ENCODE data around the gene MEIS1.
"Not testable (repeated sequence)": the region's sequence is repeated elsewhere in the genome, so short reads cannot be mapped to it uniquely, and the experiment has no call there.

Gene MEIS1

GRCh38 chr2:66467718-66468117, 32.8 kb downstream of the MEIS1 start:
- no peak for DNase-seq (ENCODE audit: low spot score)

GRCh38 chr2:66469214-66469902, 34.4 kb downstream of the MEIS1 start:
- no peak for DNase-seq (ENCODE audit: low spot score)

GRCh38 chr2:66470199-66470598, 35.3 kb downstream of the MEIS1 start:
- DNase-seq (ENCODE audit: low spot score) = no peak

DNA sequence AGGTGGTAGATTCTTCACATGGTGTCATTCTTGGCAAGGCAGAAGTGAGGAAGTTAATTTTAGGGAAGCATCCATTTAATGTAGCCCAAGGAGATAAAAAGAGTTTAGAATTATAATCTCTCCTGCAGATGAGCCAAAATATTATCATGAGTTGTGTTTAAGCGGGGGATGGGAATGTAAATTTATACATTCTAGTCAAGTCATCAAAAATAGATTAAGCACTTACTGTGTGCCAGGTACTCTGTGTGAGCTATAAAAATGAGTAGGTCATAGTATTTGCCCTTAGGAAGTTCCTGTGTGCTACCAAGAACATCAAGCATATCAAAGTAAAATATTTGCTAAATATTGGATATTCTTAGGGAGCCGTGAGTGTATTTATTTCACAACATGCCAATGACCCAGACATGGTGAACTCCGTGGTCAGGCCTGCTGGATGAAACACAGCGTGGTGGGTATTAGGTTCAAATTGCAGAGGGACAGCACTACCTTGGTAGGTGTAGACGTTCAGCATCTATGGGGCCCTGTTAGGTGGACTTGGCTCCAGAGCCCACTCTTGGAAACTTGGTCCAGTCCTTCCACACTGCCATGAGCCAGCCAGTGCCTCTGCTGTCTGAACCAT, 37.4 kb downstream of the MEIS1 start:
- DNase-seq (ENCODE audit: low spot score) = no peak

DNA sequence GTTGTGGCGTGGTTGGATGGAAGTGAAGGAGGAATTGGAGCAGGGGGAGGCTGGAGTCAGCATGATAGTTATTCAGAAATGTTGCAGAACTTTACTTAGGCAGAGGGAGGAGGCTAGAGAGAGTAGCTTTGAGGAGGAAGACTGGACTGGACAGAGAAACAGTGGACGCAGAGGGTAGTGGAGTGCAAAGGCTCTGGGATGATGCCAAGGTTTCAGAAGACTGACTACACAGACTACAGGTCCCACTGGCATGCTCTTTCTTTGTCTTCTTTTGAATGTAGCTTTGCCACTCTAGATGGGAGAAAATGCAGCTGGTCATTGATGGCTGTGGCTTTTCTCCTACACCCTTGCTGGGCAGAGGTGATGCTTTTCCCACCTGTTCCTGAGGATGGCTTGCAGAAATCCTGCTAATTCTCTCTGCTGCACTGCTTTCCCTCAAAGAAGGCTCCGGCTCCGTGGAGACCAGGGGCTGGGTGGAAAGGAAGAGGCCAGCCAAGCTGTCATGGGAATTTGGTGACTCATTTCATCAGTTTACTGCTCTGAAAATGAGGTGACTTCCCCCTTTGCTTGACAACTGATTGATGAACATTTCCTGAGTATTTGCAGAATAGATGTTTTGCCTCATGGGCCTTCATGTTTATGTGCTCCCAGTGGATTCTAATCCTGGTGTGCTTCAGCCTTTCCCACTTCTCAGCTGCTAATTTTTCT, 42.4 kb downstream of the MEIS1 start:
- no peak for DNase-seq (ENCODE audit: low spot score)

GRCh38 chr2:66478299-66478698, 43.4 kb downstream of the MEIS1 start:
- DNase-seq (ENCODE audit: low spot score) = no peak

GRCh38 chr2:66478731-66479316, 43.9 kb downstream of the MEIS1 start:
- no peak for DNase-seq (ENCODE audit: low spot score)

DNA sequence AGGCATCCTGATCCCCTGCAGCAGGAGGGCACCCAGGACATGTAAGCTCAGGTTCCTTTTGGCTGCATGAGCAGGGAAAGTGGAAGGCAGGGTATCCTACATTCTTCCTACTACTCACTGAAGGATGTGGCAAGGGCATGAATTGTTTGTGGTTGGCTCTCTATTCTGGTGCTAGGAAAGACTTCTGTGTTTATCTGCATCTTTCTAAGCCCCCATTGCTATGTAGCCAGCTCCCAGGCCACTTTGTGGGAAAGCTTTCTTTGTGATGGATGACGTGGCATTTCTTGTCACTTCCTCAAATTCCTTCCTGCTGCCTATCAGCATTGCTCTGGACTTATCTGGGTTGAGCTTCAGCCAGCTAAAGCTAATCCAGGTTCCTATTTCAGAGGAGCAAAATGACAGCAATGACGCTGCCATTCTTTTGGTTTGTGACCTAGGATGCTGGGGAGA, 46.2 kb downstream of the MEIS1 start:
- peak; percentile 69 for DNase-seq (ENCODE audit: low spot score)

DNA sequence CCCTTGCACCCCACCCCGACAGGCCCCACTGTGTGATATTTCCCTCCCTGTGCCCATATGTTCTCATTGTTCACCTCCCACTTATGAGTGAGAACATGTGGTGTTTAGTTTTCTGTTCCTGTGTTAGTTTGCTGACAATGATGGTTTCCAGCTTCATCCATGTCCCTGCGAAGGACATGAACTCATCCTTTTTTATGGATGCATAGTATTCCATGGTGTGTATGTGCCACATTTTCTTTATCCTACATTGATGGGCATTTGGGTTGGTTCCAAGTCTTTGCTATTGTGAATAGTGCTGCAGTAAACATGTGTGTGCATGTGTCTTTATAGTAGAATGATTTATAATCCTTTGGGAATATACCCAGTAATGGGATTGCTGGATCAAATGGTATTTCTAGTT, 50.3 kb downstream of the MEIS1 start:
- not testable (repeated sequence) for DNase-seq (ENCODE audit: low spot score)

- DNase-seq (ENCODE audit: low spot score) = no peak
Measured at GRCh38 chr2:66488946-66489345, 54.0 kb downstream of the MEIS1 start.

GRCh38 chr2:66489436-66489835, 54.5 kb downstream of the MEIS1 start:
- DNase-seq (ENCODE audit: low spot score) = no peak

DNA sequence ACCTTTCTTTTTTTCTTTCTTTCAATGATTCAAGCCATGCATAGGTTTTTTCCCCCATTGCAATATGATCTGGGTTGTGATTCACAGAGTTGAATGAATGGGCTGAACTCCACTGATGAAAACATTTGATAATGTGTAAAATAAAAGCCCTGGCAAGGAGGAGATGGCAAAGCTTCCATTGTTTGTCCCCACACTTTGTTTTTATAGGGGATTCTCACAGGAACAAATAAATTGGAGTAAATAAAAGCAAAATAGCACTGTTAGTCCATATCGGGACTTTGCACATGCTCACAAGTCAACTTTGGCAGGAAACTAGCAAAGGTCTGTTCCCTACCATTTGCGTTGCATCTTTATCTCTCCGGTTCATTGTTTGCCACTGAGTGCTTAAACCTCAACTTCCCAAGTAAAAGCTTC, 55.7 kb downstream of the MEIS1 start:
- DNase-seq (ENCODE audit: low spot score) = no peak

GRCh38 chr2:66494708-66495107, 59.8 kb downstream of the MEIS1 start:
- DNase-seq (ENCODE audit: low spot score) = no peak

DNA sequence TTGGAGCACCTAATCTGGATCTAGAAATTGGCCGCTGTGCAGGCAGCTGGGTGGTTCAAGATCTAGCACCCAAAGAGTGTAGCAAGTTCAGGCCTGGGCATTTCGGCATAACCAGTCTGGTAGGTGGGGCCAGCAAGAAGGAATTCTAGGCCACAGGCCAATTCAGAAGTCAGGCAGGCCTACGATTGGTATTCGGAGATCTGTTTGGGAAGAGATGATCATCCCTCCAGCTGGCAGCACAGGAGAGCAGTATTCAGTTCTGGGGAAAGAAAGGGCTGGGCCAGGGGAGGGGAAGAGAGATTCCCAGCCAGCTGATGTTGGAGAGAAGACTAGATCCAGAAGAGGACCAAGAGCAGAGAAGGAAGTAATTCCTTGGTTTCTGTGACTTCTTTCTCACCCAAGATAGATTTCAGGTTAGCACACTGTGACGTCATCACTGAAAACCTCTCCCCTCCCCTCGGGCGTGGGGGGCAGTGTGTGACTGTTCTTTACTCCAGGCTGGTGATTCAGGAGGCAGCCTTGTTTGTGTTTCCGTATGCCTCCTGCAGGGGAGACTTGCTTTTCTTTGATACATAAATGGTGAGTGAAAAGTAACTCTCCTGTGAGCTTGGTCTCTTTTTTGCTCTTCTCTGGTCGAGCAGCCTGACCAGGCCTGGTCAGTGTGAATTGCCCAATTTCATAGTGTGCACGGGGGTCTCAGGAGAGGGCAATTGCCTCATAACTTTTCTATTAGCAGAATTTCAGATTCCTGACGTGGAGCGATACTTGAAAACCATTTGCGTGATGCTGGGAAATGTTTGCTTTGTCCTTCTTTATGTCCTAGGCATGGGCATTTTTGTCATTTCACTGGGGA, 61.1 kb downstream of the MEIS1 start:
- DNase-seq (ENCODE audit: low spot score) = no peak

DNA sequence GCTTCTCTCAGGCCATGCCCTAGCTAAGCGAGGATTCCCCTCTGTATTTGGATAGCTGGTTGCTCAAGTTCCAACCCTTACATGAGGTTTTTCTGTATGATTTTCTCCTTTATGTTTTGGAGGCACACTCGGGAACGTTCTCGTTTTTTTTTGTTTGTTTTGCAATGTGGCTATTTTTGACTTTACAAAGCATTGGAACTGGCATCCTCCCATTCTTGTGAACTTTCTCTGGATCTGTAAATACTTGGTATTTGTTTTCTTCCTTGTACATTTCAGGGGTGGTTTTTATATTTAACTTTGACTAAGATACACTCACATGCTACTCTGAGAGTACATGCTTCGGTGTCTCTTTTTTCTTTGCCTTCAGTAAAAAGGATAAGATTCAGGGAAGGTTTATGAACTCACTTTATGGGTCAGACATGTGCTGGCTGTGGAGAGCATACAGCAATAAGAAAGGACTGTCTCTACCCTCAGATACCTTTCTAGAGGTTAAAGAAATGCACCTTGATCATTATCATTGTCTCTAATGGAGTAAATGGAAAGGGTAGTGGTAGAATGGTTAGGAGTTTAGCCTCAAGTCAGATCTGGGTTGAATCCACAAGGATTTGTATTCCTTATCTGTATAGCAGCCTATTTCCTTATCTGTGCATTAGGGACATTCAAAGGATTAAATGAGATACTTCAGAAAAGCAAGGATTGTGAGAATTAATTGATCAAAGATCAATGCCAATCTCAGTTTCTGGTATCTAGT, 61.9 kb downstream of the MEIS1 start:
- no peak for DNase-seq (ENCODE audit: low spot score)

DNA sequence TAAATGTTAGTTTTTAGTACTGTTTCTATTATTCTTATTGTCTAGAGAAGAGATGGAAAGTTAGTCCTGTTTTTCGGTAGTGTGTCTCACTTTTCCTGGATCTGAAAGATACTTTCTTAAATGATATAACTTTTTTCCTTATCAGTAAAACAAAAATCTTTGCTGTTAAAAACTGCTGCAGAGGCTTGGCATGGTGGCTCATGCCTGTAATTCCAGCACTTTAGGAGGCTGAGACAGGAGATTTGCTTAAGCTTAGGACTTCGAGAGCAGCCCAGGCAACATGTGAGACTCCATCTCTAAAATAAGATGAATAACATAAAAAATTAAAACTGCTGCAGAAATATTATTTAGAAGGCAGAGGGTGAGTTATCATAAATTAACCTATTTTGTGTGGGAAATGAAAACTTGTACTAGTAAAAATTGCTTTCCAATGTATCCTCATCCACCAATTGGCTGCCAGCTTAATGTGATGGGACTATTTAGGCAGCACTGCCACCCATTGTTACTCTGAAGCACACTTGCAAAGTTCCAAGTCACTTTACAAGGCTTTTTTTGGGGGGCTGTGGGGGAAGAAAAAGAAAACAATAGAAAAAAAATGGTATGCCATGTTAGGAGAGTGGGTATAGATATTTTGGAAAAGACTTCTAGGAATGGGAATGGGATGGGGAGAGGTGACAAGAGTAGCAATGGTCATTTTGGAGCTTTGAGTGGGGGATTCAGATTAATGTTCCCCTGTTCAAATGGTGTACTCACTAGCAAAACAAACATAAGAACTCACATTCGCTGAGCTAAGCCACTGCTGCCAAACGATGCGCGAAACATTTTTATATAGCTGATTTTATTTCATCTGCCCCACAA, 62.7 kb downstream of the MEIS1 start:
- DNase-seq (ENCODE audit: low spot score) = no peak

DNA sequence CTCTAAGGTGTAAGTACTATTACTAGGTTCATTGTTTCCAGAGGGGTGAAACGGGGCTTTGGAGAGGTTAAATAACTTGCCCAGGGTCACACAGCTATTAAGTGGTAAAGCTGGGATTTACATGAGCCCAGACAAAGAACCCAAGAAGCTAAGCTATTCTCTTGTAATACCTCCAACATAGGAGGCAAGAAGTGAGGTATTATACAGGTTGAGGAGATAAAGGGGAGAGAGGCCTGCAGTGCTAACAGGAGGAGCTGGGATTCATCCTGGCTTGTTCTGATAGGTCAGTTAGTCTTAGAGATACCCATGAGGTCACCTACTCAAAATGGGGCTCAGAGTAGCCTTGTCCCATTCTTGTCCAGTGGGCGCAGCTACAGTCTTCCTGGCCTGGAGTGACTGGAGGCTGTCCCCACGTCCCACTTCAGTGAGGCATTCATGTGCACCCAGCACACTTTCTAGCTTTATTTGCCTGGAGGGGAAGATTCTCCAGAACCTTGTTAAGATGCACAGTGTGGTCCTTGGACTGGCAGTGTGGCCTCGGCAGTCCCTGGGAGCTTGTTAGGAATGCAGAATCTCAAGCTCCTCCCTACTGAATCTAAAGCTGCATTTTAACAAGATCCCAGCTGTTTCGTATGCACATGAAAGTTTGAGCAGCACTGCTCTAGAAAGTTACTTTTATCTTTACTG, 63.5 kb downstream of the MEIS1 start:
- no peak for DNase-seq (ENCODE audit: low spot score)

- no peak for DNase-seq (ENCODE audit: low spot score)
Measured at GRCh38 chr2:66501267-66501666, 66.3 kb downstream of the MEIS1 start.

- no peak for DNase-seq (ENCODE audit: low spot score)
Measured at GRCh38 chr2:66506265-66506664, 71.3 kb downstream of the MEIS1 start.

All from kidney capillary endothelial cell (primary cell).